GM12872 (cell line): Measurements from ENCODE around the gene MIF4GD.

Experiments used
- TF ChIP-seq, protein P1 (sequence below): IDR thresholded peaks from 3 replicates; pipeline ENCODE4 v1.5.1; 2011; ENCODE audit warnings: low read depth, mild to moderate bottlenecking, low read length, moderate library complexity; ENCODE audit not compliant: insufficient read depth

Gene MIF4GD

DNA sequence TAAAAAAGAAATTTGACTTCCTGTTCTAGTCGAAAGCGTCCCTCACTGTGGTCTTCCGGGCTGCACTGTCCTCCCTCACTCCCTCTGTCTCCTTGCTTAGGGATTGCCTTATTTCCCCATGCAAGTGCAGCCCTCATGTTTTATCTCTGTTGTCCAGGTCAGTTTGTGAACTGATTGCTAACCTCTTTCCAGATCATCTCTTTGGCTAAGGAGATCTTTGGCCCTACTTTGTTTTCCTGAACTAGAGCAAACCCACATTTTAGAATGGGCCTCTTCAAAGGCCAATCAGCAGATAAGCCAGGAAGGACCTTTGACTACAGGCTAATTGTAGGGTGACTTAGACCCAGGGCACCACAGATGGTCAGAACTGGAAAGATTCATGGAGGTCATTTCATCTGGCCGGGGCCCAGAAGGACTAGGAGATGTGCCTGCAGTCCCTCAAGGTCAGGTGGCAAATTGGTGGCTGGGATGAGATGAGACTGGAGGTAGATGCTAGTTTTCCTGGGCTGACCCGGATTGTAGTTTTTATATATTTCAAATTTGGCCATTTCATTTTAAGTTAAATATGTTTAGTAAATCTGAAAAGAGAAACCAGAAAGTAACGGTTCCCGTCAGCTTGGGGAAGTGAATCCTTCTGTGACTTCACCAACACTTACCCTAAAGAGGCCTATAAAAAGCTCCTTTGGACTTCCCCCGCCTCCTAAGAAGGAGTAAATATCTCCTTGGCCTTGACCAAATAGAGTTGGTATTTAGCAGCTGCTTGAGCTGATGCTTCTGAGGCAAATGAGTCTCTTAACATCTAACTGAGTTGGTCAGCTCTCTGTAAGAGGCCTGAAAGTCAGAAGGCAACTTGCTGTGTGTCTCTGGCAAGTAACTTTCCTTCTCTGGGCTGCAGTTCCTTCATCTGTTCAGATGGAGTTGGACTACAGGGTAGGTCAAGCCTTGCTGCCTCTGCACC is 24.4 kb upstream of the MIF4GD start:
- TF ChIP-seq, protein P1, sequence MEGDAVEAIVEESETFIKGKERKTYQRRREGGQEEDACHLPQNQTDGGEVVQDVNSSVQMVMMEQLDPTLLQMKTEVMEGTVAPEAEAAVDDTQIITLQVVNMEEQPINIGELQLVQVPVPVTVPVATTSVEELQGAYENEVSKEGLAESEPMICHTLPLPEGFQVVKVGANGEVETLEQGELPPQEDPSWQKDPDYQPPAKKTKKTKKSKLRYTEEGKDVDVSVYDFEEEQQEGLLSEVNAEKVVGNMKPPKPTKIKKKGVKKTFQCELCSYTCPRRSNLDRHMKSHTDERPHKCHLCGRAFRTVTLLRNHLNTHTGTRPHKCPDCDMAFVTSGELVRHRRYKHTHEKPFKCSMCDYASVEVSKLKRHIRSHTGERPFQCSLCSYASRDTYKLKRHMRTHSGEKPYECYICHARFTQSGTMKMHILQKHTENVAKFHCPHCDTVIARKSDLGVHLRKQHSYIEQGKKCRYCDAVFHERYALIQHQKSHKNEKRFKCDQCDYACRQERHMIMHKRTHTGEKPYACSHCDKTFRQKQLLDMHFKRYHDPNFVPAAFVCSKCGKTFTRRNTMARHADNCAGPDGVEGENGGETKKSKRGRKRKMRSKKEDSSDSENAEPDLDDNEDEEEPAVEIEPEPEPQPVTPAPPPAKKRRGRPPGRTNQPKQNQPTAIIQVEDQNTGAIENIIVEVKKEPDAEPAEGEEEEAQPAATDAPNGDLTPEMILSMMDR = no peak

DNA sequence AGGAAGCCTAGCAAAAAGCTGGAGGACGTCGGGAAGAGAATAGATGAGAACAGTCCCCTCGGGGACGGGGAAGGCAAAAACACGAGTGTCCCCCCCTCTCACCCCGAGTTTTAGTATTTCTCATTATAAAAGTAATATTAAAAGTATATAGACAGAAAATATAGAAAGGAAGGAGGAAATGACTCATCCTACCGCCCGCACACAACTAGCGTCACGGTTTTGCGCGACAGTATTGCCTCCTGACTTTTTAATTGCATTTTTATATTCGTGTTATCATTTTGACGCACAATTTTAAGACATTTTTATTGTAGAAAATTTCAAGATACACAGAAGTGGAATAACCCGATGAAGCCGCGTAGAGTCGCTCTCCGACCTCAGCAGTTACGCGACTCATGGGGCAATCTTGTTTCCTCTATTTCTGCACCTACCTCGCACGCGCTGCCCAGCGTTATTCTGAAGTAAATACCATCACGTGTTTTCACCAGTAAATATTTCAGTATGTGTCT is 18.9 kb upstream of the MIF4GD start:
- TF ChIP-seq, protein P1 = peak; percentile 54

DNA sequence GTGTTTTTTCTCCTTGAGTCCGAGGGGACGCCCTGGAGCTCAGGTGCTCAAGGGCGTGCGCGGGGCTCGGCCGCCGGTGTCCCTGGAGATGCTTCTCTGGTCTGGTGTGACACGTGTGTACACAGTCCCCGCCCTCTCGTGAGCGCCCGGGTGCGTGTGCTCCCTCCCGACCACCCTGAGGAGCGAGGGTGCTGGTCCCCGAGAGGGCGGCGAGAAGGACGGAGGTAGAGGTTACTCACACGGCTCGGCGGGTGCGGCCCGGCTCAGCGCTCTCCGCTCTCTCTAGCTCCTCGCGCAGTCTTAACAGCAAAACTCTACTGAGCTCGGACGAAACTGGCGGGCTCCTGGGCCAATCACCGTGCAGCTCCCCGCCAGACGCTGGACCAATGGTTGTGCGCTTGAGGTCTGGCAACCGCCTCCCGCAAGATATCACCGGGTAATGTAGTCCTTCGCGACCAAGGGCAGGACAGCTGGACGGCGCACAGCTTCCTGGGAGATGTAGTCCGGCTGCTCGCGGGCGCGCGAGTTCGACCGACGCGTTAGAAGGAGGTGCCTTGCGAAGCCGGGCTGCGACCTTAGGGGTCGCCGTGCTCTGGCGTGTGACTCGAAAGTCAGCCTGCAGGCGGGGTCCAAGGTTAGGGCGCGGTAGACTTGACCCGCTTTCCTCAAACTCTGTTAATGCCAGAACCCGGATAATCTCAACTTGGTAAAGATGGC is 18.2 kb upstream of the MIF4GD start, which contains the start of gene SLC25A19:
SLC25A19 (minus strand) TSS at position 319 of the 717 bp plus-strand sequence. CDS start 2,669 bp downstream, outside the sequence.
- TF ChIP-seq, protein P1 = peak; percentile 60

DNA sequence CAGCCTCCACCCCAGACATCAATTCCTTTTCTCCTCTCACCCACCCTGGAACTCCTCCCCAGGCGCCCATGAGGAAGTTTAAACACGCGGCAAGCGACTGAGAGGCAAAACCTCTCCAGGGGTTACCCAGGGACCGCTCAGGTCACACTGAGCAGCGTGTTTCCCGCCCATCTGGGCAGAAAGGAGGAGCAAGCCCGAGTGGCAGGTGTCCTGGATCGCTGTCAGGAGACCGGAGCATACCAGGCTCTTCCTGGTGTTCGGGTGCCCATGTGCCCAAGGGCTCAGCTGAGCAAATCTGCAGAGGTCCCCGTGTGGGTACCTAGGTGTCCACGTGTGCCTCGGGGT is 17.7 kb upstream of the MIF4GD start:
- TF ChIP-seq, protein P1 = no peak

DNA sequence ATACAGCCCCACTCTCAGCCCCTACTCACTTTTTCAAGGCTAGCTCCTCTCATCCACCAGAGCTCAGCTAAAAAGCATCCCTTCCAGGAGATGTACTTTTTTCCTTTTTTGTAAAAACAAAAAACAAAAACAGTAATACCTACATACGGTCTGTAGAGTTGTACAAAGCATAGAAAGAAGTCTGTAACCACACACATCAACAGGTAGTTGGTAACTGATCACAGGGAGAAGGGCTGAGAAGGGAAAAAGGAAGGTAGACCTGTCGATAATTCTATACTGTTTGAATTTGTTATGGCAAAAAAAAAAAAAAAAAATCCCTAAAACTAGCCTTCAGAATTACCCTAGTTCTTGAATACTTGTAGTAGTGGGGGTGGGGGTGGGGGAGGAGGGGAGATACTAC is 17.3 kb upstream of the MIF4GD start:
- TF ChIP-seq, protein P1 = no peak

DNA sequence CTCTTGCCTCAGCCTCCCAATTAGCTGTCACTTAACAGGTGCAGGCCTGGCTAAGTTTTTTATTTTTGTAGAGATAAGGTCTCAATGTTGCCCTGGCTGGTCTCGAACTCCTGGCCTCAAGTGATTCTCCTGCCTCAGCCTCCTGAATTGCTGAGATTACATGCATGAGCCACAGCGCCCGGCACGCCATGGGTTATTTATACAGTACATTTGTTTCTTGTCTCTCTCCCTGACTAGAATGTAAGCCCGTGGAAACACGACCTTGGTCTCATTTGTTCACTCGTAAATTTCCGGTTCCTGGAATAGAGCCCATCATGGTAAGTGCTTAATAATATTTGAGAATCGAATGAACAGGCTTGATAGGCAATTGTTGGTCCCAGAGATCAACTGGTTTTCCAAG is 16.2 kb upstream of the MIF4GD start:
- TF ChIP-seq, protein P1 = no peak

DNA sequence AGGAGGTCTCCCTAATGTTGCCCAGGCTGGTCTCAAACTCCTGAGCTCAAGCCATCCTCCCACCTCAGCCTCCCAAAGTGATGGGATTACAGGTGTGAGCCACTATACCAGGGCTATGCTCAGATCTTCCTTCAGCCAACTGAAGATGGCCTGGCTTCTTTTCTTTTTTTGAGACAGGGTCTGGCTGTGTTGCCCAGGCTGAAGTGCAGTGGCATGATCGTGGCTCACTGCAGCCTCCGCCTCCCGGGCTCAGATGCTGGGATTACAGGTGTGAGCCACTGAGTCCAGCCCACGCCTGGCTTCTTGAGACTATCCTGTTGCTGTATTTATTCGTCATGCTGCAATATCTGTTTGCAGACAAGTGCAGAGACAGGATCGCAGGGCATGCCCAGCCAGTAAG is 14.1 kb upstream of the MIF4GD start:
- TF ChIP-seq, protein P1 = no peak
